Right lobe of liver (tissue), 4 donors: ENCODE measurements around the gene UBAP1.

Experiments used
- CTCF ChIP-seq, 4 donors: fragments of 200-600 bp in 3 of 4; fragments of 450-650 bp in 1 of 4; IDR thresholded peaks; one replicate each; pipeline versions ENCODE4 v1.5.1 to v1.8.0; 2016 to 2022; ENCODE audit warnings: antibody characterized with exemption in 4 of 4, mild to moderate bottlenecking in 2 of 4
- POLR2A ChIP-seq: fragments of 450-650 bp; IDR thresholded peaks from one replicate; pipeline ENCODE4 v1.6.1; 2017; ENCODE audit warnings: antibody characterized with exemption, mild to moderate bottlenecking
- donor health status: DM: no; HTN: no; CAD: no.
- donor health status: DM: no; HTN: no; CAD: no.
- donor health status: DM: no; HTN: yes; CAD: no.

DNA sequence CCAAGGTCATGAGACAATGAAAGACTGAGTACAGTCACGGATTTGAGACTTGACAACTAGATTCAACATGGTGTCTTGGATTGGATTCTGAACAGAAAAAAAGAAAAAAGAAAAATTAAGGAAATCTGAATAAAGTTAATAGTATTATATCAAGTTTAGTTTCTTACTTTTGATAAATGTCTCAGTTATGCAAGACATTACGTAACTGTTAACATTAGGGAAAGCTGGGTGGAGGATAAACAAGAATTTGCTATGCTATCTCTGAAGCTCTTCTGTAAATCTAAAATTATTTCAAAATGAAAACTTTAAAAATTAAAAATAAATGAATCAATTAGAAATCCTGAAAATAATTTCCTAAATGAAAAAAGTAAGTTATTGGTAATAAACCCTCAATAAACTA, 38.0 kb upstream of the UBAP1 start:
- TF ChIP-seq CTCF (IDR thresholded peaks at IDR 0.05), result no peak
- TF ChIP-seq POLR2A, result no peak
